GM12878 (cell line): ENCODE results near the gene SLC66A1. TPM values are rescaled to one million over a fixed set of nuclear protein-coding genes. Genes with fewer than 3 reads are reported as not detected.

Experiments used
- ATAC-seq: fragments of 200-7000 bp; cut with Tn5 transposase; 3 replicates; pipeline ENCODE4 v1.9.1; 2020; ENCODE audit warnings: mild to moderate bottlenecking, moderate library complexity
- BruUV-seq: library from RNA; stranded (reverse); fragments of 400-500 nt; replicated peaks from 2 replicates; lab custom pipeline; 2021; lab: Mats Ljungman, UMichigan
- CTCF ChIA-PET: fragments of 300-600 bp; sonication (Branson Sonifier 250); formaldehyde crosslinking; extraction: SDS; loops from one replicate; lab custom pipeline; 2021; ENCODE audit warnings: inconsistent platforms; lab: Yijun Ruan, JAX
- POLR2A ChIA-PET: fragments of 350-600 bp; formaldehyde crosslinking; extraction: SDS; loops from one replicate; lab custom pipeline; 2021; ENCODE audit warnings: inconsistent platforms; lab: Charles Lee
- RAD21 ChIA-PET: fragments of 300-600 bp; sonication (Branson Sonifier 250); formaldehyde crosslinking; loops from one replicate; lab custom pipeline; 2023; ENCODE audit warnings: antibody characterized with exemption; ENCODE audit not compliant: unreplicated experiment; lab: Charles Lee
- SMC1A ChIA-PET: fragments of 300-600 bp; sonication (Branson Sonifier 250); formaldehyde crosslinking; loops from one replicate; lab custom pipeline; 2023; ENCODE audit not compliant: unreplicated experiment, uncharacterized antibody; lab: Charles Lee
- DNase-seq: peaks from one replicate; pipeline ENCODE4 v3.0.0-alpha.2; 2011; ENCODE audit warnings: low read depth, low spot score
- FAIRE-seq: peaks from 3 replicates; lab custom pipeline; 2011; peaks lifted over from hg19 to GRCh38; lab: Jason Lieb, UNC
- H2AFZ ChIP-seq: 2 replicates; pipeline ENCODE4 v1.6.0; 2011; ENCODE audit warnings: low read depth, low read length, control low read depth; ENCODE audit not compliant: control insufficient read depth
- H3K27ac ChIP-seq: 2 replicates; pipeline ENCODE4 v1.5.1; 2011; ENCODE audit warnings: control low read depth; ENCODE audit not compliant: control insufficient read depth, insufficient read depth
- H3K27me3 ChIP-seq, 2 experiments: replicated peaks in 1 of 2; 2 replicates each; pipeline versions ENCODE4 v1.6.0 to v1.6.1; 2011; ENCODE audit warnings: low read length in 1 of 2; ENCODE audit not compliant: control insufficient read depth in 2 of 2, insufficient read depth in 2 of 2
- H3K36me3 ChIP-seq, 2 experiments: 2 replicates each; pipeline ENCODE4 v1.5.1; 2011; ENCODE audit warnings: low read length in 1 of 2; ENCODE audit not compliant: control insufficient read depth in 2 of 2, insufficient read depth in 2 of 2
- H3K4me1 ChIP-seq: 2 replicates; pipeline ENCODE4 v1.6.1; 2011; ENCODE audit warnings: mild to moderate bottlenecking, low read length, moderate library complexity, mixed read lengths; ENCODE audit not compliant: control insufficient read depth, insufficient read depth
- H3K4me2 ChIP-seq: 2 replicates; pipeline ENCODE4 v1.6.0; 2011; ENCODE audit warnings: control low read depth; ENCODE audit not compliant: control insufficient read depth, insufficient read depth
- H3K4me3 ChIP-seq: fragments of 200-600 bp; sonication (generic); 2 replicates; pipeline ENCODE4 v1.5.1; 2016
- H3K79me2 ChIP-seq: 2 replicates; pipeline ENCODE4 v1.6.0; 2011; ENCODE audit warnings: low read length; ENCODE audit not compliant: control insufficient read depth, insufficient read depth
- H3K9ac ChIP-seq: 2 replicates; pipeline ENCODE4 v1.8.0; 2011; ENCODE audit warnings: low read length, control low read depth, mixed read lengths; ENCODE audit not compliant: control insufficient read depth, insufficient read depth
- H3K9me3 ChIP-seq: replicated peaks from 3 replicates; pipeline ENCODE4 v1.5.1; 2011; ENCODE audit warnings: mild to moderate bottlenecking, low read length; ENCODE audit not compliant: control insufficient read depth, insufficient read depth
- H4K20me1 ChIP-seq: 2 replicates; pipeline ENCODE4 v1.6.0; 2011; ENCODE audit not compliant: control insufficient read depth, insufficient read depth
- ATF7 ChIP-seq: fragments of 450-650 bp; IDR thresholded peaks from 2 replicates; pipeline ENCODE4 v1.6.1; 2016; ENCODE audit warnings: low read depth, mild to moderate bottlenecking
- FOXM1 ChIP-seq: IDR thresholded peaks from 2 replicates; pipeline ENCODE4 v1.6.1; 2012; ENCODE audit warnings: low read depth, mild to moderate bottlenecking, inconsistent platforms, low read length, moderate library complexity
- HSF1 ChIP-seq: fragments of 150-350 bp; IDR thresholded peaks from 2 replicates; pipeline ENCODE4 v1.6.1; 2014; ENCODE audit warnings: mild to moderate bottlenecking, low read depth, low read length
- IRF3 ChIP-seq: fragments of 450-650 bp; IDR thresholded peaks from 2 replicates; pipeline ENCODE4 v1.6.1; 2014; ENCODE audit warnings: mild to moderate bottlenecking
- NFXL1 ChIP-seq: fragments of 450-650 bp; IDR thresholded peaks from 2 replicates; pipeline ENCODE4 v1.6.1; 2017; ENCODE audit warnings: antibody characterized with exemption, mild to moderate bottlenecking, borderline replicate concordance
- RELA ChIP-seq: fragments of 450-650 bp; IDR thresholded peaks from 2 replicates; pipeline ENCODE4 v1.8.0; 2014; ENCODE audit warnings: borderline replicate concordance; ENCODE audit not compliant: partially characterized antibody
- SMAD1 ChIP-seq: fragments of 450-650 bp; IDR thresholded peaks from 2 replicates; pipeline ENCODE4 v1.6.1; 2018; ENCODE audit warnings: mild to moderate bottlenecking, low read depth; ENCODE audit not compliant: partially characterized antibody
- TAF1 ChIP-seq: IDR thresholded peaks from 2 replicates; pipeline ENCODE4 v1.6.1; 2011; ENCODE audit warnings: mild to moderate bottlenecking, low read depth, low read length, borderline replicate concordance
- ZNF592 ChIP-seq: fragments of 450-650 bp; IDR thresholded peaks from 2 replicates; pipeline ENCODE4 v1.6.1; 2017; ENCODE audit warnings: mild to moderate bottlenecking, moderate library complexity
- WGBS: methylation state at CpG from one replicate; pipeline ENCODE4 v1.1.6; 2016; ENCODE audit warnings: low lambda C conversion rate; ENCODE audit not compliant: insufficient replicate concordance, insufficient coverage; ENCODE audit errors: missing lambda C conversion rate; 5-methylcytosine and 5-hydroxymethylcytosine counted together
- in situ Hi-C: fragments of 300-500 bp; cut with MboI; formaldehyde crosslinking; loops from 9 replicates; pipeline ENCODE4 v1.14.3; 2018; ENCODE audit warnings: mixed read lengths
- intact Hi-C: fragments of 100-400 bp; cut with micrococcal nuclease; formaldehyde crosslinking; loops from one replicate; pipeline ENCODE4 v1.14.2; 2022; ENCODE audit not compliant: unreplicated experiment
- polyA plus RNA-seq, 11 experiments: library from polyadenylated mRNA; depleted of rRNA in 4 of 11; unstranded in 6 of 11; stranded (reverse) in 5 of 11; fragments of >200 nt; fragmentation: Nextera tagmentation in 4 of 11; fragmentation: Illumina TruSeq in 1 of 11; extraction: Ambion mirVana in 4 of 11; extraction: Trizol in 1 of 11; gene quantifications; 1 replicate in 1 of 11; 2 replicates in 10 of 11; pipeline versions ENCODE4 v1.2.1 to v1.2.3, GENCODE V29; 2011 to 2016; ENCODE audit warnings: inconsistent platforms in 2 of 11, missing spikeins in 2 of 11, low read depth in 1 of 11
- total RNA-seq, 4 experiments: library from RNA; depleted of rRNA in 3 of 4; stranded (reverse); fragments of >200 nt in 3 of 4; fragmentation: Illumina TruSeq in 1 of 4; extraction: Trizol in 1 of 4; gene quantifications; 2 replicates each; pipeline versions ENCODE4 v1.2.1 to v1.2.3, GENCODE V29; 2013 to 2021

SLC66A1 gene
- total and polyA plus RNA-seq, 10 of the 15 experiments (the other 5 are each of a cell fraction or from before 2014, with no cell fraction given): 0.58 to 22.0 (median 10.2) TPM

GRCh38 chr1:19361611-19362147, 49.6 kb downstream of the SLC66A1 start:
- Histone ChIP-seq H3K9ac (no peak overlapping the region), H3K4me3 (no peak overlapping the region), H3K27ac (no peak overlapping the region), H3K79me2 (no peaks in the 10 kb centered on the region), H4K20me1 (no peaks in the 10 kb centered on the region), H3K27me3 (no peaks in the 10 kb centered on the region), H2AFZ (no peak overlapping the region), H3K9me3 (no peaks in the 10 kb centered on the region), H3K4me2 (no peak overlapping the region), H3K4me1 (no peaks in the 10 kb centered on the region), H3K36me3 (peaks cover 2 to 6% of the 10 kb centered on the region in 2 experiments)
- in situ Hi-C loops (no loop called here), intact Hi-C loops (no loop called here)
- WGBS: 89% methylated on average over 8 of the region's 8 CpGs
- ATAC-seq (no peak), FAIRE-seq (no peak), DNase-seq (no peak)
- ChIA-PET CTCF (no interaction called here), RAD21 (no interaction called here), SMC1A (no interaction called here), POLR2A (no interaction called here)
- no TSS peak for BruUV-seq
- TF ChIP-seq RELA (no peak), ATF7 (no peak), TAF1 (no peak), NFXL1 (no peak), SMAD1 (no peak)

- intact Hi-C loops (no loop called here), in situ Hi-C loops (no loop called here)
- CTCF ChIA-PET: interaction anchor here (0.7 to 1.3 kb wide), 5 partner anchors 218 to 450 kb away, joined by 3 to 4 read pairs (median 3); no protein-coding TSS in a partner anchor
- peaks cover 4% of the 10 kb centered on the region for H4K20me1 ChIP-seq
- H3K27ac ChIP-seq: no peak overlapping the region
- BruUV-seq: no TSS peak
- H3K79me2 ChIP-seq: no peaks in the 10 kb centered on the region; the same call in 1 of the 2 replicates
- SMC1A ChIA-PET: no interaction called here
- H3K4me2 ChIP-seq: no peak overlapping the region
- no peak overlapping the region for H3K9ac ChIP-seq
- no peaks in the 10 kb centered on the region for H3K4me1 ChIP-seq
- POLR2A ChIA-PET: no interaction called here
- no peak for FAIRE-seq
- no peaks in the 10 kb centered on the region for H3K27me3 ChIP-seq
- no peak for DNase-seq
- H3K36me3 ChIP-seq: peaks cover 2 to 4% of the 10 kb centered on the region in 2 experiments
- H3K9me3 ChIP-seq: no peaks in the 10 kb centered on the region
- no peak overlapping the region for H3K4me3 ChIP-seq
- no peak for ATAC-seq
- RAD21 ChIA-PET: interaction anchor here (0.6 kb wide), 1 partner anchor 114 kb away, joined by 3 read pairs; no protein-coding TSS in a partner anchor
- WGBS: 86% methylated on average over 8 of the region's 8 CpGs
- H2AFZ ChIP-seq: no peak overlapping the region
- TF ChIP-seq ZNF592: no peak
- TF ChIP-seq HSF1: no peak
- TF ChIP-seq IRF3: no peak
- no peak for TF ChIP-seq FOXM1
Measured at GRCh38 chr1:19363536-19364152, 51.5 kb downstream of the SLC66A1 start.
